Neural progenitor cell (in vitro differentiated cells): ENCODE measurements around the gene PSMG1.

Experiments
- EZH2 ChIP-seq: fragments of 200-600 bp; sonication (generic); IDR thresholded peaks from 2 replicates; pipeline ENCODE4 v1.6.1; 2017; ENCODE audit warnings: antibody characterized with exemption, mild to moderate bottlenecking, moderate library complexity
- TF ChIP-seq, protein P1 (sequence below): fragments of 200-600 bp; sonication (generic); IDR thresholded peaks from 2 replicates; pipeline ENCODE4 v1.5.1; 2017; ENCODE audit warnings: antibody characterized with exemption, mild to moderate bottlenecking

DNA sequence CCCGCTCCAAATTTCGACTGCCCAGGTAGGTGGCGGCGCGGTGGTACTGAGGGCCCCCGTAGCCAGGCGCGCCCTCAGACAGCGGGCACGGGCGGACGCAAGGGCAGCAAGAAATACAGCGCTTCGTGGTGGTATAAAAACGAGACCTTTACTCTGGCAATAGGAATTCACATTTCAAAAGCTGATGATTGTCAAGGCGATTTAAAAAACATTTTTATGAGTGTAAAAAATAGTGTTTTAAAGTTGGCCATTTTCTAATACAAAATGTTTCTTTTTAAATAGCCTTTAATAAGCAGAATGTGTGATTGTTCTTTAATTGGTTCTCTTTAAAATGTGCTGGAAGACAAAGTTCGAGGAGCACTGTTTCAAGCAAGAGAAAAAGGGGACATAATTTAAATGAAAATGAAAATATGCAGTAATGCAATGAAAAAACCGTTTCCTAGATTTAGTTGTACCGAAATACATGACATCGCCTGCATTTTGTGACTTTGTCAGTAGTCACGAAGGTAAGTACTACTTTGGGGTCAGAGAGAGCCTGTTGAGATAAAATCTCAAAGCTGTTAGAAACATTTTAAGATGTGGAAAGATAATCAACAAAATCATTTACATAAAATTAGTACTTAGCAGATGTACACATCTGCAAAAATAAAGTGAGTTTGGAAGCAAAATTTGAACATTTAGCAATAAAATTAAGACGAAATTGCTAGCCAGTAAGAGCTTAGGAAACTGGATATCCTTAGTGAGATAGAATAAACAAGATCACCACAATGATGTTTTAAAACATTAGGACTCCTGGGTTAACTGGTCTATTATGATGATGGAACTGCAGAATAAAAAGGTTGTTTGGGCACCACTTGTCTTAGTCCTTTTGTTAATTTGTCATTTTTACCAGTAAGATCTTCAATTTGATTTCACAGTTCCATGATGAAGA lies 1.1 kb upstream of the PSMG1 start:
- TF ChIP-seq, protein P1, sequence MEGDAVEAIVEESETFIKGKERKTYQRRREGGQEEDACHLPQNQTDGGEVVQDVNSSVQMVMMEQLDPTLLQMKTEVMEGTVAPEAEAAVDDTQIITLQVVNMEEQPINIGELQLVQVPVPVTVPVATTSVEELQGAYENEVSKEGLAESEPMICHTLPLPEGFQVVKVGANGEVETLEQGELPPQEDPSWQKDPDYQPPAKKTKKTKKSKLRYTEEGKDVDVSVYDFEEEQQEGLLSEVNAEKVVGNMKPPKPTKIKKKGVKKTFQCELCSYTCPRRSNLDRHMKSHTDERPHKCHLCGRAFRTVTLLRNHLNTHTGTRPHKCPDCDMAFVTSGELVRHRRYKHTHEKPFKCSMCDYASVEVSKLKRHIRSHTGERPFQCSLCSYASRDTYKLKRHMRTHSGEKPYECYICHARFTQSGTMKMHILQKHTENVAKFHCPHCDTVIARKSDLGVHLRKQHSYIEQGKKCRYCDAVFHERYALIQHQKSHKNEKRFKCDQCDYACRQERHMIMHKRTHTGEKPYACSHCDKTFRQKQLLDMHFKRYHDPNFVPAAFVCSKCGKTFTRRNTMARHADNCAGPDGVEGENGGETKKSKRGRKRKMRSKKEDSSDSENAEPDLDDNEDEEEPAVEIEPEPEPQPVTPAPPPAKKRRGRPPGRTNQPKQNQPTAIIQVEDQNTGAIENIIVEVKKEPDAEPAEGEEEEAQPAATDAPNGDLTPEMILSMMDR: no peak
- TF ChIP-seq EZH2: no peak
